ENCODE measurements around the gene RNF125.
"Not testable (repeated sequence)": the region's sequence is repeated elsewhere in the genome, so short reads cannot be mapped to it uniquely, and the experiment has no call there.

RNF125 gene

DNA sequence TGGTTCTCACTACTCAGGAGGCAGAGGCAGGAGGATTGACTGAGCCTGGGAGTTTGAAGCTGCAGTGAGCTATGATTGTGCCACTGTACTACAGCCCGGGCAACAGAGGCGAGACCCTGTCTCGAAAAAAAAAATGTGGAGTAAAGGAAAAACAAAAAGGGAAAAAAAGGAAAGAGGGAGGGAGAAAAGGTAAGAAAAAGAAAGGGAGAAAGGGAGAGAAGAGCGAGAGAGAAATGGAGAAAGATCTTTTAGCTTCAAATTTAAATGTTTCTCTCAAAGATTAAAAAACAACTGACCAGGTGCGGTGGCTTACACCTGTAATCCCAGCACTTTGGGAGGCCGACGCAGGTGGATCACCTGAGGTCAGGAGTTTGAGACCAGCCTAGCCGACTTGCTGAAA is 65.2 kb downstream of the RNF125 start:
- DNase-seq (ENCODE audit: insufficient read length, low spot score) (no peak), FAIRE-seq (no peak)

DNA sequence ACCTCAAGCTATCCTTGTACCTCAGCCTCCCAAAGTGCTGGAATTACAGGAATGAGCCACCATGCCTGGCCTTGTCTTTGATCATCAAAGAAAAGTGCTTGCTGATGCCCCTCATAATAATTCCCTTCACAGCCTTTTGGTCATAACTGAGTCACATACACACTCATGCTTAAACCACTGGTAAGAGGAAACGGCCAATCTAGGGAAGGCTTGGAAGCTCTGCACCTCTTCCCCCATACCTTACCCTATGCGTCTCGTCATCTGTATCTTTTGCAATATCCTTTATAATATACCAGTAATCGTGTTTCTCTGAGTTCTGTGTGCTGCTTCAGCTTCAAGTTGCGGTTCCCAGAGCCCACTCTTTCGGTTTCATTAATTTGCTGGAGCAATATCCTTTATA is 68.3 kb downstream of the RNF125 start:
- DNase-seq (ENCODE audit: insufficient read length, low spot score), result no peak
- no peak for FAIRE-seq

DNA sequence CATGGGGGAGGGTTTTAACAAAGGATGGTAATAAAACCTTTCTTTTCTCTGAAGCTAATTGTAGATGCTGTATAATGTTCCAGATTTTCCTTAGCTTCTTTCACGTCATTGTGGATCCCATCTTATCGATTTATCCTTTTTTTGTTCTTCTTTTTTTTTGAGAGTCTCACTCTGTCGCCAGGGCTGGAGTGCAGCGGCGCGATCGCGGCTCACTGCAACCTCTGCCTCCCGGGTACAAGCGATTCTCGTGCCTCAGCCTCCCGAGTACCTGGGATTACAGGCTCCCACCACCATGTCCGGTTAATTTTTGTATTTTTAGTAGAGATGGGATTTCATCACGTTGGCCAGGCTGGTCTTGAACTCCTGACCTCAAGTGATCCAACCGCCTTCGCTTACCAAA is 72.2 kb downstream of the RNF125 start:
- not testable (repeated sequence) for DNase-seq (ENCODE audit: insufficient read length, low spot score); FAIRE-seq

DNA sequence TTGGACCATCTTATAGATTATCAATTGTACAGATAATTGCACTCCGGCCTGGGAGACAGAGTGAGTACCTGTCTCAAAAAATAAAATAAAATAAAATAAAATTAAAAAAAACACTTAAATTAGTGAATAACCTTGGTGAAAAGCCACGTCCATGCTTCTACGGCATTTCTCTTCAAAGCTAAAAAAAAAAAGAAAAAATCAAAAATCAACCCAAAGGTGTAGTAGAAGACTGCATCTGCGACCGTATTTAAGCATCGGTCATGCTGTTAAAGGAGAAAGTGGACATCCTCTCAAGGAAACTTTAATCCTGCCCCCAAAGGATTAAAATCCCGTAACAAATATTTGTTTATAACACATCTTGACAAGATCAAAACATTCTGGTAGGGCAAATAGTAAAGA is 72.7 kb downstream of the RNF125 start:
- peak; percentile 89 for FAIRE-seq
- no peak for DNase-seq (ENCODE audit: insufficient read length, low spot score)

DNA sequence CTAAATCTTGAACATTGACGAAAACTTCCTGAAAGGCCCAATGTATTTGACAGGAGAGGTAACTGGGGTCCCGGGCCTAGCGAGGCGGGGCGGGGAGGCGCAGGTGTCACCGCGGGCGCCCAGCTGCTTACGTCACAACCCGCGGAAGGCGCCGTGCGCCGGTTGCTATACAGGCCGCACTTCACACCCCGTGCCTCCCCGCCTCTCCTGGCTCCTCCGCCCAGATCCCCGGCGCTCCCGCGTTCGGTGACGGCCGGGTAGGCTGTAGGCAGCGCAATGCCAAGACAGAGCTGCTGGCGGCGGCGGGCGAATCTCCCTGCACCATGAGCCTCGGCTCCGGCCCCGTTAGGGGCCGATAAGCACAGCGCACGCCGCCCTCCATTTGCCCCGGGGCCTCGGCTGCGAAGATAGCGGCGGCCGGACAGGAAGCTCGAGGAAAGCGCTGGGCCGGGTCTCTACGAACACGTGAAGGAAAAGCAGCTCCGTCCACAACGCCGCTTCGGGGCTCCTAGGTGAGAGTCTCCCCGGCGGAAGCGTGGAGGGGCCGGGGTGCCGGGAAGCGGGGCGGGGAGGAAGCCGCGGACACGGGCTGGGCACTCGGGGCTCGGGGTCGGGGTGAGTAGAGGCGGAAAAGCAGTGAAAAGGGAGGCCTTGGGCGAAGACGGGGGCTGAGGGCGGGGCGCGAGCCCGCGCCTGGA is 73.2 kb downstream of the RNF125 start, which contains the start of gene RNF138:
Gene RNF138, plus strand, starts transcription at position 151 of the 698 bp plus-strand sequence. CDS start 903 bp downstream, outside the sequence.
- FAIRE-seq, result no peak
- DNase-seq (ENCODE audit: insufficient read length, low spot score), result peak; percentile 43

DNA sequence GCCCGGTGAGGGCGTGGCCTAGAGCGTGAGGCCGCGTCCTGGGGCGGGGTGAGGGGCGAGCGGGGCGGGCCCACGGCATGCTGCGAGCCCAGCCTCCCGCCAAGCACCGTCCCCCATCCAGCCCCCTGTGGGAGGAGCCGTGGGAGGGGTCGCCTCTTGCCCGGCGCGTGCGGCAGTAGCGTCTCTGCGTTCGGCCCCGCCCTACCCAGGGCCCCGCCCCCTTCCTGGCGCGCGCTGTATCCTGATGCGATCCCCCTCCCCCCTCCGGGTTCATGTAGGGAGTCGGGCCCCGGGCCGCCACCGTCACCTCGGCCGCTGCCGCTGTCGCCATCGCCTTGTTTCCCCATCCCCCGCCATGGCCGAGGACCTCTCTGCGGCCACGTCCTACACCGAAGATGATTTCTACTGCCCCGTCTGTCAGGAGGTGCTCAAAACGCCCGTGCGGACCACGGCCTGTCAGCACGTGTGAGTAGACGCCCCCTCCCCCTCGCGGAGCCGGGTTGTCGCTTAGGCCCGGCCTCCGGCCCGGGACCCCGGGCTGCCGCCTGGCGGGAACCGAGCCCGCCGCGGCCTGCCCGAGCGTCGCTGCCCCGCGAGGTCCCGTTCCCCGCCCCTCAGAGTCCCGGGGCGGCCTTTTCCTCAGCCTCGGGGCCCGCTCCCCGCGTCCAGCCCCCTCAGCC is 73.9 kb downstream of the RNF125 start:
- peak; percentile 76 for DNase-seq (ENCODE audit: insufficient read length, low spot score)
- peak; percentile 91 for FAIRE-seq

DNA sequence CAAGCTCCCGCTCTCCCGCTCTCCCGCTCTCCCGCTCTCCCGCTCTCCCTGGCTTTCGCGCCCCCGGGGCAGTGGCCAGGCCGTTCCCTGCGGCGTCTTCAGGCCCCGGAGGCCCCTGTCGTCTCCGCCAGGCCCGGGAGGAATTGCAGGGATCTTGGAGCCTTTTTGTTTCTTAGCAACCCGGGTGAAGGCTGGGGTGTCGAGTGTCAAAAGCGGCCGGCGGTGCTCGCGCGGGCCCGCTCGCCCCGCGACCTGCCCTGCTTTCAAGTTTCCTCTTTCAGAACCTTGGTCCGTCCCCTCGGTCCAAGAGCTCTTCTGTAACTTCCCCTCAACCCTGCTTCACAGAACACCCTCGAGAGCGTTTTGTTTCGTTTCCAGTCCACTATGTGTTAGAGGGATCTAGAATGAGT is 74.5 kb downstream of the RNF125 start:
- FAIRE-seq (peak; percentile 83), DNase-seq (ENCODE audit: insufficient read length, low spot score) (peak; percentile 41)

DNA sequence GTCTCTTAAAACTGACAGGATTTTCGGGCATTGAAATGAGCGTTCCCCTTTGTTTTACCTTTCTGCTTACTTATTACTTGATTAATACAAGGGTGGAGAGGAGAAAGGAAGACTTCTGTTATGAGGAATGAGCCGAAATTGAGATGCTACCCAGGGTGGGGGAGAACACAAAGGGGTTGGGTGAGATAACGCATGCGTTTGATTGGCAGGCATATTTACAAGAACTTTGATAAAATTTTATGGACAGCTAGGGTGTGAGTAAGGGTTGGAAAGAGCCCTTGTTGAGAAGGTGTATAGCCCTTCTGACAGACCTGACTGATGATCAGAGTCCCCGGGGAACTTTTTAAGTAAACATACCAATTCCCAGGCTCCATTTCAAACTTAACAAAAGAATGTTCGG is 74.9 kb downstream of the RNF125 start:
- FAIRE-seq (no peak), DNase-seq (ENCODE audit: insufficient read length, low spot score) (no peak)

DNA sequence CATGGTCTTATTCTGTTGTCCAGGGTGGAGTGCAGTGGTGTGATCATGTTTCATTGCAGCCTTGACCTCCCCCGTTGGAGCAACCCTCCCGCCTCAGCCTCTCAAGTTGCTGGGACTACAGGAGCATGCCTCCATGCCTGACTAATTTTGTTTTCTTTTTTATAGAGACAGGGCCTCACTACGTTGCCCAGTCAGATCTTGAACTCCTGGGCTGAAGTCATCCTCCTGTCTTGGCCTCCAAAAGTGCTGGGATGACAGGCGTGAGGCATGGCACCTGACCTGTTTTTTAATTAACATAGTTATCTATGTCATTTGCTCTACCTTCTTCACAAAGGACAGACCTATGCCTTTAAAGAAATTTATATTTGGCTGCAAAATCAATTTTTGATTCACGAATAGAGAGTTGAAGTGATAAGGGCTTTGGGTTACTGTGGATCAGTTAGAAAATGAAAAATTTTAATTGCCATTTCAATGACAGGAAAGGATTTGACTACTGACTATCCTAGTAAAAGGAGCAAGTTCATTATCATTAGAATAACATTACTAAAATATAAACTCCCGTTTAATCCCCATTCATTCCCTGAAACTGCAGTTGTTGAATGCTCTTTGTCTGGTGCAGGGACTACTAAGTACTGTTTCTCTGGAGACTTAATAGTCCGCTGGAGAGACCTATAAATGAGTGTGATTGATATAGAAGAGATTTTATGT is 76.7 kb downstream of the RNF125 start:
- FAIRE-seq, result no peak

DNA sequence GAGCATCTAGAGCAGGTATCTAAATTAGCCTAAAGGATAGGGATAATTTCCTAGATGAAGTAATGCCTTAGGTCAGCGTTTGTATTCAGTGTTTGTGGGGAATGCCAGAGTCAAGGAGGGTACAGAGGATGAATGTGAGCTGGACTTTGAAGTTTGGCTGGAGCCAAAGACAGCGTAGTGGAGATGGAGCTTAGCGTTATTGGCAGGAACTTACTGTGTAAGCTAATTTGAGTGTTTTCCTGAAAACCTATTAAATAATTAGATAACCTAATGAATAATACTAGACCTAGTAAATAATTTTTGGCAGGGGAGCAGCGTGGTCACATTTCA is 77.2 kb downstream of the RNF125 start:
- DNase-seq (ENCODE audit: insufficient read length, low spot score), result no peak
- no peak for FAIRE-seq

More for the DNA sequence above, 76.7 kb downstream of the RNF125 start:
- no peak for DNase-seq (ENCODE audit: insufficient read length, low spot score)

DNA sequence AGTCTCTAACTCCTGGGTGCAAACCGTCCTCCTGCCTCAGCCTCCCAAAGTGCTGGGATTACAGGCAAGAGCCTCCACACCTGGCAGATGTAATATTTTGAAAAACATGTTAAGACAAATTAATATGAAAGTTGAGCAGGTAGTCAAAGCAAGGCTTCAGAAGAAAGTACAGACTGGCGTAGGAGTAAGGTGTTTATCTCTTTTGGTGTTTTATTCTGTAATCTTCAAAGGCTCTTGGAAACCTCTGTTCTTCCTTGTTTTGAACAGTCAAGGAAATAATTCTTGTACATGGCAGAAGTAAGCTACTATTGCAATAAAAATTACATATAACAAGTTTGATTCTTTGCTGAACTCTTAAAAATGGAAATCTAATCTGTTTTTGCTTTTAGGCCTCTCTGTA is 78.3 kb downstream of the RNF125 start:
- FAIRE-seq, result no peak
- DNase-seq (ENCODE audit: insufficient read length, low spot score), result no peak

DNA sequence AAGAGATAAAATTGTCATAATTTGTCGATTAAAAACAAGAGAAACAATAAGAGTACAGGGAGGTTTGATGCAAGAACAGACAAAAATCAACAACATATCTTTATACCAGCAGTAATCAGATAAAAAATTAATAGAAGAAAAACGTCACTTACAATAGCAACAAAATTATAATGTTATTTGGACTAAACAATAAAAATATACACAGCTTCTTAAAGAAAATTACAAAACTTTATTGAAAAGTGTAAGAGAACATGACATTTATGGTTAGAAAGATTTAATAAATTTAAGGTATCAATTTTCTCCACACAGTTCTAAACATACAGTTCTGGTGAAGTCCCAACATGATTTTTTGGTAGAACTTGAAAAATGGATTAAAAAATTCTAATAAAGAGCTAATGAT is 85.9 kb downstream of the RNF125 start:
- FAIRE-seq (no peak), DNase-seq (ENCODE audit: insufficient read length, low spot score) (no peak)

DNA sequence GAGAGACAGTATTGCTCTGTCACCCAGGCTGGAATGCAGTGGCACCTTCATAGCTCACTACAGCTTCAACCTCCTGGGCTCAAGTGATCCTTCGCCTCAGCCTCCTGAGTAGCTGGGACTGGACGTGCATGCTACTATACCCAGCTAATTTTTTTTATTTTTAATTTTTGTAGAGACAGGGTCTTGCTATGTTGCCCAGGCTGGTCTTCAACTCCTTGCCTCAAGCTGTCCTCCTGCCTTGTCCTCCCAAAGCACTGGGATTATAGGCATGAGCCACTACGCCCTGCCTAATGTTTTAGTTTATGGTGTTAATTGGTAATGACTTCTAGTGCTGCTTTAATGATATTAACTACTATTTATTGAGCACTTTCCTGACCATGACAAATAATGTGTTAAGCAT is 91.4 kb downstream of the RNF125 start:
- FAIRE-seq, result no peak

DNA sequence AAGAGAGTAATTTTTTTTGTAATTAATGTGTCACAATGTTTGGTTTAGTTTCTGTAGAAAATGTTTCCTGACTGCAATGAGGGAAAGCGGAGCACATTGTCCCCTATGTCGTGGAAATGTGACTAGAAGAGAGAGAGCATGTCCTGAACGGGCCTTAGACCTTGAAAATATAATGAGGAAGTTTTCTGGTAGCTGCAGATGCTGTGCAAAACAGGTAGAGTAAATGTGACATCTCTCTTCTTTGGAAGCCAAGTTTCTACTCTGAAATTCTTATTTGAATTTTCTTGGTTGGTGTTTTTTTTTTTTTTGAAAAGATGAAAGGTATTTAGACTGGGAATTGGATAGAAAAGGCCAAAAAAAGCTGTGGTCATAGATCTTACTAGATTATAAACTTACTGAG is 93.1 kb downstream of the RNF125 start:
- no peak for FAIRE-seq

More for the DNA sequence above, 91.4 kb downstream of the RNF125 start:
- no peak for DNase-seq (ENCODE audit: insufficient read length, low spot score)

DNA sequence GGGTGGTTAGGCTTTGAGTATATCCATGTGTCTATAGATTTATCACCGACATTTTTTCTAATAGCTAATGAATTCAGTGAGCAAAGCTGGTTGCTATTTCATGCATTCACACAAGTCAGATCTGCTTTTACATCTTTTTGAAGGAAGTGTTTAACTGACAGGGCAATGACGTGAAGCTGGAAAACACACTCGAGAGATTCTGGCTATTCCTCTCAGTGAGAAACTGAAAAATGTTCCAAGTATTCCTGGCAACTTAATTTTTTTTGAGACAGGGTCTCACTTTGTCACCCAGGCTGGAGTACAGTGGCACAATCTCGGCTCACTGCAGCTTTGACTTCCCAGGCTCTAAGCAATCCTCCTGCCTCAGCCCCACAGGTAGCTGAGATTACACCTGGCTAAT is 94.2 kb downstream of the RNF125 start:
- DNase-seq (ENCODE audit: insufficient read length, low spot score) (no peak), FAIRE-seq (peak; percentile 79)

More for the DNA sequence above, 93.1 kb downstream of the RNF125 start:
- DNase-seq (ENCODE audit: insufficient read length, low spot score), result no peak

DNA sequence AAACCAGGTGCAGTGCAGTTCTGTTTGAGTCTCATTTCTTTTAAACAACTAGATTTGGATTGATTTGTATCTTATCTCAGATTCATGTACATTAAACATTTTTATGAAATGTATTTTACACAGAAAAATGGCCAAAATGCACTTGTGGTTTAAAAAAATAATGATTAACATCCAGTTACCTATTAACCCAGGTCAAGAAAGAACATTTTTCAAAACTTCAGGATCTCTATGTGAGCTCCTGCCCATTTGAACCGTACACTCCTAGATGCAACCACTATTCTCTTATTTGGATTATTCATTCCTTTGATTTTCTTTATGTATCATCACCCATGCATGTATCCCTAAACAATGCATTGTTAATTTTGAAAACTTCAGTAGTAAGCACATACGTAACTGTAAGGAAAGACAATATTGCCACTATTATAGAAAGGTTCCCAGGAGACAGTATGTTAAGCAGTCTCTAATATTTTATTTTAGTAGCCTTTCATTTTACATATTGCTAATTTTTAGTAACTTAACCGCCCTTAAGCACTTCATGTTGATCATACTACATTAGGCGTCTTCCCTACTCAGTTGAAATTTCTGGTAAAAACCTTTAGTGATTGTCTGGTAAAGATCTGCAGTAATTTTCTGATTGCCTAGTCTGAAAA is 95.8 kb downstream of the RNF125 start:
- FAIRE-seq (peak; percentile 33), DNase-seq (ENCODE audit: insufficient read length, low spot score) (no peak)

DNA sequence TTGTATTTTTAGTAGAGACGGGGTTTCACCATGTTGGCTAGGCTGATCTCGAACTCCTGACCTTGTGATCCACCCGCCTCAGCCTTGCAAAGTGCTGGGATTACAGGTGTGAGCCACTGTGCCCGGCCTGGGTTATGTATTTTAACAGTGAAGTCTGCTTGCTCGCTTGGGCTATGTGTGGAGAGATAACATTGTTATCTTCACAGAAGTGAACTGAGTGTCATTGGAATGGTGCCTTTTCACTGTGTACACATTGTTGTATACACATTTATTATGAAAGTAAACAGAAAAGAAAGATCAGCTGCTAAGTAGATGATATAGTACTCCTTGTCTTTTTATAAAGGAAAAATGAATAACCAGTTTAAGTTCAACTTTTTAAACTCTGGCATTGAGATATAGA is 103.4 kb downstream of the RNF125 start:
- no peak for FAIRE-seq
- DNase-seq (ENCODE audit: insufficient read length, low spot score), result no peak

All from GM19239 (cell line).